ENCODE measurements around the gene ZKSCAN5. TPM values are rescaled to one million over a fixed set of nuclear protein-coding genes. Genes with fewer than 3 reads are reported as not detected.
A peak's percentile ranks its signal among the peaks of the same experiment; 100 is the strongest.

The ZKSCAN5 gene
- total RNA-seq, 2 experiments from 2014 or later, result 7.6 to 7.9 TPM

- peaks cover 19% of the 10 kb centered on the region for H3K36me3 Mint-ChIP-seq (ENCODE audit: low read depth)
- no peak for ATAC-seq
- no peak overlapping the region for H3K27ac Mint-ChIP-seq
- CTCF ChIA-PET, result interaction anchor here (1.2 to 2.2 kb wide), 2 partner anchors 9 to 12 kb away, joined by 3 to 12 read pairs; no protein-coding TSS in a partner anchor
- no peaks in the 10 kb centered on the region for H3K9me3 Mint-ChIP-seq
- no peak for DNase-seq
- intact Hi-C loops (cut with micrococcal nuclease), result no loop called here
- TF ChIP-seq CTCF (IDR thresholded peaks at IDR 0.05), result no peak
- POLR2A ChIA-PET, result interaction anchor here (1.1 kb wide), 1 partner anchor 9 kb away, joined by 4 read pairs; no protein-coding TSS in a partner anchor
- no peak overlapping the region for H3K4me3 Mint-ChIP-seq
- H3K4me1 Mint-ChIP-seq (ENCODE audit: low read depth), result peaks cover 11% of the 10 kb centered on the region
- no peaks in the 10 kb centered on the region for H3K27me3 Mint-ChIP-seq
These were observed 9.6 kb downstream of the ZKSCAN5 start for GRCh38 chr7:99514050-99514449.

- ATAC-seq, result no peak
- intact Hi-C loops (cut with micrococcal nuclease), result no loop called here
These were observed 16.9 kb downstream of the ZKSCAN5 start for GRCh38 chr7:99521399-99521798.

GRCh38 chr7:99525713-99526440 lies 21.4 kb downstream of the ZKSCAN5 start:
- H3K4me3 Mint-ChIP-seq, result no peak overlapping the region
- ChIA-PET CTCF (interaction anchor here (0.6 to 1.8 kb wide), 17 partner anchors 9 to 464 kb away, joined by 3 to 12 read pairs (median 4); partner anchors contain the start of genes FAM200A and ZNF655), POLR2A (interaction anchor here (1.2 to 1.3 kb wide), 2 partner anchors 15 to 103 kb away, joined by 3 read pairs; no protein-coding TSS in a partner anchor)
- peaks cover 18% of the 10 kb centered on the region for H3K9me3 Mint-ChIP-seq
- H3K27me3 Mint-ChIP-seq, result no peaks in the 10 kb centered on the region
- intact Hi-C loops (cut with micrococcal nuclease), result no loop called here
- no peak overlapping the region for H3K27ac Mint-ChIP-seq
- peak; percentile 41 for TF ChIP-seq CTCF (IDR thresholded peaks at IDR 0.05)
- peaks cover 48% of the 10 kb centered on the region for H3K36me3 Mint-ChIP-seq (ENCODE audit: low read depth)
- peak; percentile 53 for DNase-seq
- peak; percentile 47 for ATAC-seq
- no peaks in the 10 kb centered on the region for H3K4me1 Mint-ChIP-seq (ENCODE audit: low read depth)

More at GRCh38 chr7:99521399-99521798, 16.9 kb downstream of the ZKSCAN5 start:
- POLR2A ChIA-PET, result interaction anchor here (0.7 to 1.3 kb wide), 3 partner anchors 9 to 19 kb away, joined by 3 to 4 read pairs (median 3); no protein-coding TSS in a partner anchor
- DNase-seq, result no peak
- H3K4me1 Mint-ChIP-seq (ENCODE audit: low read depth), result no peaks in the 10 kb centered on the region
- CTCF ChIA-PET, result interaction anchor here (1.2 to 1.3 kb wide), 2 partner anchors 110 to 284 kb away, joined by 3 read pairs; no protein-coding TSS in a partner anchor
- no peaks in the 10 kb centered on the region for H3K27me3 Mint-ChIP-seq
- TF ChIP-seq CTCF (IDR thresholded peaks at IDR 0.05), result no peak
- H3K9me3 Mint-ChIP-seq, result no peaks in the 10 kb centered on the region
- peaks cover 26% of the 10 kb centered on the region for H3K36me3 Mint-ChIP-seq (ENCODE audit: low read depth)
- H3K4me3 Mint-ChIP-seq, result no peak overlapping the region
- H3K27ac Mint-ChIP-seq, result no peak overlapping the region

- Mint-ChIP-seq H3K36me3 (ENCODE audit: low read depth) (peaks cover 67% of the 10 kb centered on the region), H3K4me1 (ENCODE audit: low read depth) (no peaks in the 10 kb centered on the region), H3K27me3 (no peaks in the 10 kb centered on the region), H3K4me3 (no peak overlapping the region), H3K9me3 (peaks cover 46% of the 10 kb centered on the region), H3K27ac (no peak overlapping the region)
- ChIA-PET POLR2A (no interaction called here), CTCF (interaction anchor here (1.1 to 1.5 kb wide), 2 partner anchors 9 to 49 kb away, joined by 3 to 4 read pairs; no protein-coding TSS in a partner anchor)
- DNase-seq (no peak), ATAC-seq (no peak)
- TF ChIP-seq CTCF (IDR thresholded peaks at IDR 0.05), result no peak
- intact Hi-C loops (cut with micrococcal nuclease), result no loop called here
These were observed 26.9 kb downstream of the ZKSCAN5 start for GRCh38 chr7:99531354-99531765.

- Mint-ChIP-seq H3K27ac (no peak overlapping the region), H3K27me3 (no peaks in the 10 kb centered on the region), H3K36me3 (ENCODE audit: low read depth) (peaks cover 38% of the 10 kb centered on the region), H3K4me1 (ENCODE audit: low read depth) (no peaks in the 10 kb centered on the region), H3K4me3 (no peak overlapping the region), H3K9me3 (peaks cover 44% of the 10 kb centered on the region)
- ChIA-PET POLR2A (interaction anchor here (1.3 kb wide), 1 partner anchor 89 kb away, joined by 3 read pairs; no protein-coding TSS in a partner anchor), CTCF (no interaction called here)
- intact Hi-C loops (cut with micrococcal nuclease), result no loop called here
- DNase-seq (no peak), ATAC-seq (no peak)
- TF ChIP-seq CTCF (IDR thresholded peaks at IDR 0.05), result no peak
These were observed 31.2 kb downstream of the ZKSCAN5 start for GRCh38 chr7:99535667-99536066.
